ENCODE measurements around the gene CCDC102A. TPM values are rescaled to one million over a fixed set of nuclear protein-coding genes. Genes with fewer than 3 reads are reported as not detected.
"Not testable (repeated sequence)": the region's sequence is repeated elsewhere in the genome, so short reads cannot be mapped to it uniquely, and the experiment has no call there.

The CCDC102A gene
- total RNA-seq, 1 donor from 2014 or later: 11.2 TPM

GRCh38 chr16:57567691-57568090 is 31.3 kb upstream of the CCDC102A start:
- intact Hi-C loops (cut with micrococcal nuclease): no loop called here

- intact Hi-C loops (cut with micrococcal nuclease): no loop called here
Measured at GRCh38 chr16:57566436-57566835, 30.1 kb upstream of the CCDC102A start.

DNA sequence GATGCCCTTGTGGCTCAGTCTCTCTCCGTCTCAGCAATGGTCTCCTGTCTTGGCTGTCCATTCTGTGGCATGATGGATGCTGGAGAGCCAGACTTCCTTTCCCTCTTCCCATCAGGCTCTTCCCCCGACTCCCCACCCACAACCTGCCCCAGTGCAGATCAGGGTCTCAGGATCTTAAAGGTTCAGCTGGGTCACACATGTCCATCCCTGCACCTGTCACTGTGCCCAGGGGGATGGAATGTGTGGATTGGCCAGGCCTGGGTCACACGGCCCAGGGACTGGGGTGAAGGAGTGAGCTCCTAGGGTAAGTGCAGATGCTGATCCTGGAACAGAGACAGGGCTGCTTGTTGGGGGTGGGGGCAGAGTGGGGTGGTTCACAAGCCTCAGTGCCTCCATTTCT is 29.1 kb upstream of the CCDC102A start:
- intact Hi-C loops (cut with micrococcal nuclease): no loop called here

DNA sequence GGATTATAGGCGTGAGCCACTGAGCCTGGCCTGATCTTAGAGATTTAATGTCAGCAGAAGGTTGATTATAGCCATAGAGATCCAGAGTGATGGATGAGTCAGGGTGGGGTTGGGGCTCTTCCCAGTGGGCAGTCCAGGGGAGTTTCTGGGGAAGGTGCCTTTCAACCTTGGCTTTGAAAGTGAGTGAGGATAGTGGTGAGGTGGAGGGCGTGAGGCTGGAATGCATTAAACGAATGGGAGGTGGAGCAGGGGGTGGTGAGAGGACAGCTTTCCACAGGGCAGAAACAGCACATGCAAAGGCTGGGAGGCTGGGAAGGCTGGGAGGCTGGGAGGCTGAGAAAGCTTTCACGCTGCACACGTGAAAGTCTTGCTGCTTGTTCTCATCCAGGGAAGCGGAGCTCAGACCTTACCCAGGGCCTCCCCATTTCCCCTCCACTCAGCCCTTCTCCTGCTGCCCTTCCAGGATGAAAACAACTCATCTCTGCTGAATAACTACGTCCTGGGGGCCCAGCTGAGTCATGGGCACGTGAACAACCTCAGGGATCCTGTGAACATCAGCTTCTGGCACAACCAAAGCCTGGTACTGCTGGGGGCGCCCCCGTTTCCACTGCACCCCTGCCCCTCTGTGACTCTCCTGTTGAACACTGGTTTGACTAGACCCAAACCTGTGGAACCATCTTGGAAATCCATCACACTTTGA is 28.4 kb upstream of the CCDC102A start:
- intact Hi-C loops (cut with micrococcal nuclease): no loop called here

DNA sequence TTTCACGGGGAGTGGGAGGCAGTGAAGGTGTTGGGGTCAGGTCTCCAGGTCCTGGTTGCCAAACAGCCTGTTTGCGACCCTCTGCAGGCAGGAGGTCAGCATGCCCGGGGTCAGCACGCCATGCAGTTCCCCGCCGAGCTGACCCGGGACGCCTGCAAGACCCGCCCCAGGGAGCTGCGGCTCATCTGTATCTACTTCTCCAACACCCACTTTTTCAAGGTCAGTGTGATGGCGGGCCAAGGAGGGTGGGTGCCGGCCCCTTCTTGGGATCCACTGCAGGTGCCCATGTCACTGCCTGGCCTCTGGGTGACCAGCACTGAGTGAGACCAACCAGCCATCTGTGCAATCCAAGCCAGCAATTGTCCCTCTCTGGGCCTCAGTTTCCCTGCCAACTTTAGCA is 27.4 kb upstream of the CCDC102A start:
- intact Hi-C loops (cut with micrococcal nuclease): no loop called here

DNA sequence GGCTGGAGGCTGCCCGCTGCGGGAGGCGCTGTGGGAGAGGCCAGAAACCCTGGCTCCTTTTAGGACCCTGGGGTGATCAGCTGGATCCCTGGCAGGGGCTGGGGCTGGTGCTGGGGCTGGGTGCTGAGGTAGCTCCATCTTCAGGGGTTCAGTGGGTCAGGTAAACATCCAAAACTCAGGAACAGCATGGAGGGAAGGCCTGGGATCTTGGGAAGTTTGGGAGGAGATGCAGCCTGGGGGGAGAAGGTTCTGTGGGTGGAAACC is 27.0 kb upstream of the CCDC102A start:
- intact Hi-C loops (cut with micrococcal nuclease): no loop called here

DNA sequence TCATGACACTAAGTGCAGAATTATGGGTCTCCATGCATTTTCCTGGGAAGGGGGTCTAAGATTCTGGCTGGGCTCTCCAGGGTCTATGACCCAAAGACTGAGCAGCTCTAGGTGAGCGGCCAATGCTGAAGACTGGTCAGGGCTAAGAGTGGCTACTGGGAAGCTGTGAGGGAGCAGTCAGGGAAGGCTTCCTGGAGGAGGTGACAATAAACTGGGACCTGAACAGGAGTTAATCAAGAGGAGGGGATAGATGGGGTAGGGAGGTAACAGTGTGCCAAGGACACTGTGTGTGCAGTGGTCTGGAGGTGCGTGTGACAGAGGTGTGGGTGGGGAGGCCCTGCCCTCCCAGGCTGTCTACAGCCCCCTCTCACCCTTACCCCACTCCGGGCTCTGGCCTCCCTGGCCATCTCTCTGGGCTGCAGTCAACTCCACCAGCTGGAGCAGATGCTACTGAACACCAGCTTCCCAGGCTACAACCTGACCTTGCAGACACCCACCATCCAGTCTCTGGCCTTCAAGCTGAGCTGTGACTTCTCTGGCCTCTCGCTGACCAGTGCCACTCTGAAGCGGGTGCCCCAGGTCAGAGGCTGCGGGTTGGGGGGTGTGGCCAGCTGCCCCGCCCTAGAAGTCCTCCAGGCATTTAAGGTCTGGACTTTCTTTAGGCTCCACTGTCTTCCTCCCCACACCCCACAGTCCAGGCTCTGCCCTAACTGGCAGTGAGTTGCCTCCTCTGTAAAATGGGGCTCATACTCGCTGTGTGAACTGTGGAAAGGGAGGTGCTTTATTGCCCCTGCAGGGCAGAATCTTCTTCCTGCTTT is 26.5 kb upstream of the CCDC102A start:
- intact Hi-C loops (cut with micrococcal nuclease): no loop called here

- intact Hi-C loops (cut with micrococcal nuclease): no loop called here
Measured at GRCh38 chr16:57562066-57562465, 25.7 kb upstream of the CCDC102A start.

DNA sequence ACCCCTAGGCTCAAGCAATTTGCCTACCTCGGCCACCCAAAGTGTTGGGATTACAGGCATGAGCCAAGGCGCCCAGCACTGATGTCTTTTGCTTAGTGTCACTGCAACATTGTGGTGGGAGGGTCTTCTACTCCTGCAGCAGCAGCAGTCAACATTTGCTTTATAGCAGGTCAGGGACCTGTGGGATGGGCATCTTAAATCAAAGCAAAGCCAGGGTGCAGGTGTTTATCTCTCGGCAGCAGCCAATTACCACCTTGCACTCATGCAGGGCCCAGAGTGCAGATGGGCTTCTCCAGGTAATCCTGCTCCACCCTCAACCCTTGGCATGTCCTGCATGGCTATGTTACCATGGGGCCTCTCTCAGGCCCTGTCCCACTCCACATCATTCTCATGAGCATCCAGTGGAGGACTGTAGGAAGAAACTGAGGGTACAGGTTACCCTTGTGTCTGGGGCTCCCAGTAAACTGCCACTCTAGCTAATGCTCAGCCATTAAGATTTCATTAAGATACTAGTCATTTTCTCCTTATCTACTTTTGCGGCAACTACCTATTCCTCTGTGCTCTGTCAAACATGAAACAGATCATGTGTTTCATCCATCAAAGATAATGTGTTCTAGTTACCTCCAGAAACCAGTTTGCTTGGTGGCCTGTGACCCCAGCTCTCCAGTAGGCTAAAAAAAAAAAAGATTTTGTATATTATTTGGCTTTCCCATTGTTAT is 22.9 kb upstream of the CCDC102A start:
- intact Hi-C loops (cut with micrococcal nuclease): no loop called here

DNA sequence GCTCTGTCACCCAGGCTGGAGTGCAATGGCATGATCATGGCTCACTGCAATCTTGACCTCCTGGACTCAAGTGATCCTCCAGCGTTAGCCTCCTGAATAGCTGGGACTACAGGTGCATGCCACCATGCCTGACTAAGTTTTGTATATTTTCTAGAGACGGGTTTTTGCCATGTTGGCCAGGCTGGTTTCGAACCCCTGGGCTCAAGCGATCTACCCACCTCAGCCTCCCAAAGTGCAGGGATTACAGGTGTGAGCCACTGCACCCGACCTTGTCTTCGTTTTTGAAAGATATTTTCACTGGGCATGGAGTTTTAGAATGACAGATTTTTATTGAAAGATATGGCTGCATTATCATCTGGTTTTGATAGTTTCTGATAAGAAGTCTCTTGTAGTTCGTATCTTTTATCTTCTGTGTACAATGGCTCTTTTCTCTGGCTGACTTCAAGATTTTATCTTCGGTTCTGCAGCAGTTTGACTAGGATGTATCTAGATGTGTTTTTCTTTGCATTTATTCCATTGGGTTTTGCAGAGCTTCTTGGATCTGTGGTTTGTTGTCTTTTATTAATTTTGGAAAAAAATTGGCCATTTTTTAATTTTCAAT is 20.7 kb upstream of the CCDC102A start:
- intact Hi-C loops (cut with micrococcal nuclease): no loop called here

- intact Hi-C loops (cut with micrococcal nuclease): no loop called here
Measured at GRCh38 chr16:57555831-57556230, 19.5 kb upstream of the CCDC102A start.

- intact Hi-C loops (cut with micrococcal nuclease): no loop called here
Measured at GRCh38 chr16:57551057-57551456, 14.7 kb upstream of the CCDC102A start.

DNA sequence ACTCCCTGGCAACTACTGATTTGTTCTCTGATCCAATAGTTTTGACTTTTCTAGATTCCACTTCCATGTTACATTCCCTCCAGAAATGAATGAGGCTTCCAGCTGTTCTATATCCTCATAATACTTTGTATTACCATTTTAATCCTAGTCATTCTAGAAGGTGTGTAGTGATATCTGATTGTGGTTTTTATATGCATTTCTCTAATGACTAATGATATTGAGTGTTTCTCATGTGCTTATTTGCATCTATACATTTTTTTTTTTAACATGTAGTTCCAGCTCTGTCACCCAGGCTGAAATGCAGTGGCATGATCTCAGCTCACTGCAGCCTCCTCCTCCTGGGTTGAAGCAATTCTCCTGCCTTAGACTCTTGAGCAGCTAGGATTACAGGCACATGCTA is 13.4 kb upstream of the CCDC102A start:
- intact Hi-C loops (cut with micrococcal nuclease): no loop called here

DNA sequence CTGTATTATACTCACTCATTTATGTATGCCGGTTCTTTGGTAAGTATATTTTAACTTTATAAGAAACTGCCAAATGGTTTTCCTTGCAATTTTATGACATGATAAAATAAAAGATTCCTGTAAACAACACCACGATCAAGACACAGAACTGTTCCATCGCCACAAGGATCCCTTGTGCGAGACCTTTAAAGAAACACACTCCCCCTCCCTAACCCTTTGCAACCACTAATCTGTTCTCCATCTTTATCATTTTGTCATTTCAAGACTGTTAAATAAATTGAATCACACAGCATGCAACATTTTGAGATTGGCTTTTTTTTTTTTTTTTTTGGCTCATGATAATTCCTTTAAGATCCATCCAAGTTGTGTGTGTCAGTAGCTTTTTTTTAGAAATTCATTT is 12.0 kb upstream of the CCDC102A start:
- intact Hi-C loops (cut with micrococcal nuclease): no loop called here

DNA sequence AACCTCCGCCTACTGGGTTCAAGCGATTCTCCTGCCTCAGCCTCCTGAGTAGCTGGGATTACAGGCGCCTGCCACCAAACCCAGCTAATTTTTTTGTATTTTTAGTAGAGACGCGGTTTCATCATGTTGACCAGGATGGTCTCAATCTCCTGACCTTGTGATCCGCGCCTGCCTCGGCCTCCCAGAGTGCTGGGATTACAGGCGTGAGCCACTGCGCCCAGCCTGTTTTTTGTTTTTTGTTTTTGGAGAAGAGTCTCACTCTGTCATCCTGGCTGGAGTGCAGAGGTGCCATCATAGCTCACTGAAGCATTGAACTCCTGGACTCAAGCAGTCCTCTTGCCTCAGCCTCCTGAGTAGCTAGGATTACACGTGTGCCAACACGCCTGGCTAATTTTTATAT is 11.2 kb upstream of the CCDC102A start:
- intact Hi-C loops (cut with micrococcal nuclease): not testable (repeated sequence)

DNA sequence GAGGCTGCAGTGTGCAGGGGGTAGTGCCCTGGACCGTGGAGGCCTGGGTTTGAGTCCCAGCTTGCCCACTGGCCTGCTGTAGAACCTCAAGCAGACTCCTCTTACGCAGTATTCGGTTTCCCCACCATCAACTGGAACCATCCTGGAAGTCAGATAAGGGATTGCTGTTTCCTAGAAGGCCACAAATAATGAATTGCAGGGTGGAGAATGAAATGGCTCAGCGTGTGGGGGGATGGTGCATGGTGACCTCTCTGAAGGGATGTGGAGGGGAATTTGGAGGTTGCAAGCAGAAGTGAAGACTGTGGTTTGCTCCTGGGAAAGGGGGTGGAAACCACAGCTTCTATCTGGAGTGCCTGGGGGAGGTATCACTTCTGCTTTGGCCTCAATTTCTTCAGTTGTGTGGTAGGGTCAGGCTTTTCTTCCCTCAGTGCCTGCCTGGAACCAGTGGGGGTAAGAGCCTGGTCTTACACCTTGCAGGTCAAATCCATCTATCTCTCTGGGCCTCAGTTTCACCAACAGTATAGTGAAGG is 7.8 kb upstream of the CCDC102A start:
- intact Hi-C loops (cut with micrococcal nuclease): no loop called here

- intact Hi-C loops (cut with micrococcal nuclease): no loop called here
Measured at GRCh38 chr16:57541754-57542435, 5.5 kb upstream of the CCDC102A start.

GRCh38 chr16:57540906-57541753 is 4.8 kb upstream of the CCDC102A start:
- intact Hi-C loops (cut with micrococcal nuclease): no loop called here

- intact Hi-C loops (cut with micrococcal nuclease): no loop called here
Measured at GRCh38 chr16:57540387-57540786, 4.0 kb upstream of the CCDC102A start.

All from T-helper 1 cell treated with Interleukin-12 subunit alpha and Interleukin-12 subunit beta and Interleukin-4 antibody, amounts not matched to agents 30 ng/mL and 1 ng/mL, for 36 hours (primary cell).